Activated CD4-positive, alpha-beta memory T cell treated with anti-CD3 and anti-CD28 coated beads for 36 hours (primary cell): ENCODE data around the gene B3GAT3. TPM values are rescaled to one million over a fixed set of nuclear protein-coding genes. Genes with fewer than 3 reads are reported as not detected.
A peak's percentile ranks its signal among the peaks of the same experiment; 100 is the strongest.
"Not testable (repeated sequence)": the region's sequence is repeated elsewhere in the genome, so short reads cannot be mapped to it uniquely, and the experiment has no call there.

Experiments
- CTCF ChIA-PET: fragments of 350-600 bp; sonication (Branson Sonifier 250); formaldehyde crosslinking; loops from one replicate; lab custom pipeline; 2021; ENCODE audit warnings: antibody characterized with exemption, inconsistent platforms; lab: Charles Lee
- POLR2A ChIA-PET: fragments of 350-600 bp; sonication (Branson Sonifier 250); formaldehyde crosslinking; loops from one replicate; lab custom pipeline; 2021; ENCODE audit warnings: antibody characterized with exemption; lab: Charles Lee
- DNase-seq: peaks from one replicate; pipeline ENCODE4 v3.0.0-alpha.2; 2020
- H3K27ac Mint-ChIP-seq: one replicate; pipeline ENCODE4 v1.8.0; 2021; ENCODE audit warnings: mixed read lengths
- H3K27me3 Mint-ChIP-seq: one replicate; pipeline ENCODE4 v1.8.0; 2021; ENCODE audit warnings: mixed read lengths
- H3K36me3 Mint-ChIP-seq: one replicate; pipeline ENCODE4 v1.8.0; 2021; ENCODE audit warnings: mixed read lengths
- H3K4me1 Mint-ChIP-seq: one replicate; pipeline ENCODE4 v1.8.0; 2021; ENCODE audit warnings: low read depth, mixed read lengths
- H3K4me3 Mint-ChIP-seq: one replicate; pipeline ENCODE4 v1.8.0; 2021; ENCODE audit warnings: mild to moderate bottlenecking, mixed read lengths
- H3K9me3 Mint-ChIP-seq: one replicate; pipeline ENCODE4 v1.8.0; 2021; ENCODE audit warnings: mixed read lengths
- intact Hi-C: fragments of 100-400 bp; cut with micrococcal nuclease; formaldehyde crosslinking; loops from one replicate; pipeline ENCODE4 v1.15.1; 2023
- total RNA-seq, 2 experiments: library from RNA; stranded (reverse); gene quantifications; one replicate each; pipeline ENCODE4 v1.2.3, GENCODE V29; 2021

B3GAT3 gene
- total RNA-seq, 2 experiments from 2014 or later = 67.0 to 70.4 TPM

- intact Hi-C loops = no loop called here
- no peak for DNase-seq
- Mint-ChIP-seq H3K4me3 (no peak overlapping the region), H3K27me3 (no peaks in the 10 kb centered on the region), H3K36me3 (peaks cover 16% of the 10 kb centered on the region), H3K27ac (no peak overlapping the region), H3K9me3 (no peaks in the 10 kb centered on the region), H3K4me1 (peaks cover 13% of the 10 kb centered on the region)
- ChIA-PET POLR2A (no interaction called here), CTCF (interaction anchor here (0.6 kb wide), 3 partner anchors 34 to 184 kb away, joined by 3 read pairs; no protein-coding TSS in a partner anchor)
Observed at GRCh38 chr11:62579252-62579651, 42.5 kb downstream of the B3GAT3 start.

DNA sequence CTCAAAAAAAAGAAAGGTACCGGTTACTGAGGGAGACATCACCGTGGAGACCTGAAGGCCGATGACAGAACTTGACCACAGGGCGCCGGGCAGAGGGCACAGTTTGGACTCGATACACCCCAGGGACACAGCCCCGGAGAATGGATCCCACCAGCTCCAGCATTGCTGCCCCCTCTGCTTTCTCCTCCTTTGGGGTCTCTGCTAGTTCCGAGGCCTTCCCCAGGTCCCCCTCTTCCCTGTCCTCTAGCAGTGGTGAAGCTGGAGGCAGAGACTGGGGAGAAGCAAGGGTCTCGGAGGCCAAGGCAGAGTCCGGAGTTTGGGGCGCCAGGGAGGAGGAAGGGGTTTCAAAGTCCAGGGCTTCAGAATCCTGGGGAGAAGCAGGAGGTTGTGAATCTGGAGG is 43.2 kb downstream of the B3GAT3 start:
- H3K27ac Mint-ChIP-seq = peak overlapping the region; percentile 33
- intact Hi-C loops = no loop called here
- DNase-seq = no peak
- H3K27me3 Mint-ChIP-seq = no peaks in the 10 kb centered on the region
- H3K36me3 Mint-ChIP-seq = peaks cover 18% of the 10 kb centered on the region
- ChIA-PET CTCF (interaction anchor here (0.6 kb wide), 3 partner anchors 16 to 184 kb away, joined by 3 read pairs; no protein-coding TSS in a partner anchor), POLR2A (no interaction called here)
- H3K9me3 Mint-ChIP-seq = no peaks in the 10 kb centered on the region
- H3K4me1 Mint-ChIP-seq = peaks cover 13% of the 10 kb centered on the region
- no peak overlapping the region for H3K4me3 Mint-ChIP-seq

GRCh38 chr11:62577046-62577714 is 44.6 kb downstream of the B3GAT3 start:
- CTCF ChIA-PET = interaction anchor here (1.6 kb wide), 1 partner anchor 152 kb away, joined by 5 read pairs; no protein-coding TSS in a partner anchor
- Mint-ChIP-seq H3K9me3 (no peaks in the 10 kb centered on the region), H3K4me1 (peaks cover 23% of the 10 kb centered on the region), H3K4me3 (no peak overlapping the region), H3K36me3 (peaks cover 32% of the 10 kb centered on the region), H3K27me3 (no peaks in the 10 kb centered on the region), H3K27ac (no peak overlapping the region)
- DNase-seq = no peak
- POLR2A ChIA-PET = interaction anchor here (0.6 kb wide), 1 partner anchor 285 kb away, joined by 3 read pairs; no protein-coding TSS in a partner anchor
- intact Hi-C loops = no loop called here

DNA sequence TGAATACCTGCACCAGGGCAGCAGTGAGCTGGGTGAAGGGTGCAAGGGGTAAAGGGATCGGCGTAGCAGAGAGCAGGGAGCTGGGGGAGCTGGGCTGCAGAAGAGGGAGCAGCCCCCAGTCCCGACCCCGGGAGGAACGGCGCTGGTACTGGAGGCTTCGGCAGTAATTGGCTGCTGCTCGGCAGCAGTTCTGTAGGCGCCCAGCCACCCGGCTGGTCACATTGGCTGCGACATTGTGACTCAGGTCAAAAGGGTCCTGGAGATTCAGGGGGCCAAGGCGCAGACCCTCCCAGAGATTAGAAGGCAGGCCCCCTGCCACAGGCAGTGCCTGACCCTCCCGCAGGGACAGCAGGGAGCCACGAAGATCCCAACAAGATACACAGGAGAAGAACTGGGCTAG is 45.9 kb downstream of the B3GAT3 start:
- H3K9me3 Mint-ChIP-seq = no peaks in the 10 kb centered on the region
- peak overlapping the region; percentile 82 for H3K27ac Mint-ChIP-seq
- intact Hi-C loops = no loop called here
- H3K4me3 Mint-ChIP-seq = peak overlapping the region; percentile 93
- ChIA-PET CTCF (interaction anchor here (0.6 to 2.3 kb wide), 4 partner anchors 16 to 151 kb away, joined by 3 to 17 read pairs (median 10); partner anchors contain the start of gene TUT1), POLR2A (interaction anchor here (1.3 to 3.3 kb wide), 2 partner anchors 10 to 16 kb away, joined by 4 to 33 read pairs; partner anchors contain the start of gene TUT1)
- peaks cover 41% of the 10 kb centered on the region for H3K36me3 Mint-ChIP-seq
- peaks cover 36% of the 10 kb centered on the region for H3K4me1 Mint-ChIP-seq
- no peak for DNase-seq
- H3K27me3 Mint-ChIP-seq = no peaks in the 10 kb centered on the region

DNA sequence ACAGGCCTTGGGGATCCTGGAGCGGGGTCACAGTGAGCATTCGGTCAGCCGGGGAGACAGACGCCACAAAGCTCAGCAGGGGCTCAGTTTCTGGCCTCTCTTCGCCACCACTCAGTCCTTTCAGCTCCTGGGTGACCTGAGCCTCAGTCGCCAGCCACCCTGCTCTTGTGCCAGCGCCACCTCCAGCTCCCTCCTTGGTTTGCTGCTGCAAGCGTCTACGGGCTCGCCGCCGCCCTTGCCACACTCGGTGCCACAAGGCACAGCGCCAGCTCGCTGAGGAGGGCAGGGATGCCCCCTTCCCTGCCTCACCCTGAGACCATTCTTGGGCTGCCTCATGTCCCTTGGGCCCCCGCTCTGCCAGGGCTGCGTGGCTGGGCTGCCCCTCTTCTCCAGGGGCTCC is 46.6 kb downstream of the B3GAT3 start:
- DNase-seq = no peak
- Mint-ChIP-seq H3K36me3 (peaks cover 45% of the 10 kb centered on the region), H3K4me1 (peaks cover 42% of the 10 kb centered on the region), H3K27ac (peak overlapping the region; percentile 96), H3K9me3 (no peaks in the 10 kb centered on the region), H3K27me3 (no peaks in the 10 kb centered on the region), H3K4me3 (peak overlapping the region; percentile 93)
- ChIA-PET CTCF (interaction anchor here (0.9 to 4.4 kb wide), 5 partner anchors 16 to 150 kb away, joined by 3 to 30 read pairs (median 15); partner anchors contain the start of gene TUT1), POLR2A (interaction anchor here (0.7 to 3.3 kb wide), 10 partner anchors 11 to 266 kb away, joined by 3 to 33 read pairs (median 6); partner anchors contain the start of genes INTS5, LBHD1, TUT1 and UQCC3)
- intact Hi-C loops = no loop called here

DNA sequence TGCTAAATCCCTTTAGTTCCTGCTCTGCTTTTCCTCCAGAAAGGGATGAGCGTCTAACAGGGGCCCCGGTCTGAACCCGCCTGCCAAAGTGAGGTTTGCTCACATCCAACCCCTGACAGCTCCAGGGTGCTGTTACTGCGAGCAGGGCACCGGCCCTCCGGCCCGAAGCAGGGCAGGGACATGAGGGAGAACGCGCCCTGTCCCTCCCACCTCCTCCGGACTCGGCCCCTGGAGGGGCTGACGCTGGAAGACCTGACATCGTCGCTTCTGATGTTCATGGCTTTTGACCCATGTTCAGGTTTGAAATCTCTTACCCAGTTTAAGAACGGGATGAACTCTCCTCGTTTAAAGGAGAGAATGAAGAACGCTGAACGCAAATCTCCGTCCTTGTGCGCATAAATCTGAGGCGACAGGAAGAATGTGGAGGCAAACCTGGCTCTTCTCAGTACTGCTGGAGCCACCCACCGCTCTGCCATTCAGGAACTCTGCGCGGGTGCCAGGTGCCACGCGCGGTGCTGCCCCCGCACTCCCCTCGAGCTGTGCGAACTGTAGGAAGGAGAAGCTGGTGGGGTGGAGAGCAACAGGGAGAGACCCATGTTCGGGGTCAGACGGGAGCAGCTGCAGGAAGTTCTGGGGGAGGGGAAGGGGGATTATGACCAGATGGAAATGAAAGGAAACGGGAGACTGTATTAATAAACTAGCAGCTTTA is 47.3 kb downstream of the B3GAT3 start:
- peaks cover 50% of the 10 kb centered on the region for H3K36me3 Mint-ChIP-seq
- H3K4me1 Mint-ChIP-seq = peaks cover 47% of the 10 kb centered on the region
- H3K9me3 Mint-ChIP-seq = no peaks in the 10 kb centered on the region
- no peak for DNase-seq
- H3K4me3 Mint-ChIP-seq = peak overlapping the region; percentile 93
- POLR2A ChIA-PET = interaction anchor here (0.6 to 3.3 kb wide), 26 partner anchors 9 to 267 kb away, joined by 3 to 33 read pairs (median 4); partner anchors contain the start of genes B3GAT3, C11orf98, CSKMT and GANAB
- no peaks in the 10 kb centered on the region for H3K27me3 Mint-ChIP-seq
- intact Hi-C loops = loop anchor here (1.0 kb wide), 3 partner anchors 17 to 48 kb away; partner anchors contain the start of gene TUT1
- CTCF ChIA-PET = interaction anchor here (0.8 to 4.4 kb wide), 12 partner anchors 17 to 237 kb away, joined by 3 to 30 read pairs (median 4); partner anchors contain the start of genes ASRGL1, B3GAT3 and TUT1
- peak overlapping the region; percentile 96 for H3K27ac Mint-ChIP-seq

DNA sequence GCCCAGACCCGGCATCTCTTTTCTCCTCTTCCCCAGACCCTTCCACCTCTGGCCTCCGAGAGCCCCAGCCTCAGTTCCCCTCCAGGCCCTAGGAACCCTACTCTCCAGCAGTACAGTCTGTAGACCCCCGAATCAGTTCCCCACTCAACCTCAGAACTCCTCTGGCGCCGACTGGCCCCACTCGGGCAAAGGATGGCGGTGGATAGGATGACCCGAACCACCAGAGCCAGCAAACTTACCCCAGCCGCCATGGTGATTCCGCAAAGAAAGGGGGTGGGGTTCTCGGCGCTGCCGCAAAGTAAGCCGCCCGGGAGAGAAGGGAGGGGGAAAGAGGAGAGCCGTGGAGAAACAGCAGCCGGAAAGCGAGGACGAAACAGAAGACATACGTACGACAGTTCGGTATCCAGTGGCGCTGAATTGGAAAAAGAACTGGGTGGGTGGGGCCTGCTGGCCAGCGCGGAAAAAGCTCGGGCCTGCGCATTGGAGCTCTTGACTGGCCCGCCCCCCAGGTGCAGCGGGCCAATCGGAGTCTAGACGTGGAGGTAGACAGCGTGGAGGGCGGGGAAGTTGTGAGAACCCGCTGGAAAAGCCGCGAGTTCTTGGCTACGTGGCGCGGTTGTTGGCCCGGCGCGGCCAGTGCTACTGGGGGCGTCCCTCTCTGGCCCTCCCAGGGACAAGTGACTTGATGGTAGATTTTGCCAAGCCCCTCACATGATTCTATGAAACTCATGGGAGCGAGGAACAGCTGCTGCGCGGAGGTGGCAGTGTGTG is 48.0 kb downstream of the B3GAT3 start, which contains the start of gene EEF1G:
TSS of gene EEF1G (minus strand) at position 300 of the 771 bp plus-strand sequence. CDS start at position 251, 49 bp downstream.
- H3K27ac Mint-ChIP-seq = peak within 1 kb of the TSS; percentile 96
- no peaks in the 10 kb centered on the region for H3K27me3 Mint-ChIP-seq
- H3K9me3 Mint-ChIP-seq = no peaks in the 10 kb centered on the region
- DNase-seq = peak; percentile 99
- peak within 1 kb of the TSS; percentile 93 for H3K4me3 Mint-ChIP-seq
- peaks cover 52% of the 10 kb centered on the region for H3K36me3 Mint-ChIP-seq
- CTCF ChIA-PET = interaction anchor here (0.6 to 4.4 kb wide), 12 partner anchors 16 to 236 kb away, joined by 3 to 30 read pairs (median 4); partner anchors contain the start of genes ASRGL1, B3GAT3 and TUT1
- intact Hi-C loops = loop anchor here (1.0 to 2.0 kb wide), 5 partner anchors 13 to 49 kb away; partner anchors contain the start of gene TUT1
- peaks cover 50% of the 10 kb centered on the region for H3K4me1 Mint-ChIP-seq
- POLR2A ChIA-PET = interaction anchor here (0.6 to 3.3 kb wide), 24 partner anchors 10 to 268 kb away, joined by 3 to 33 read pairs (median 5); partner anchors contain the start of genes B3GAT3, C11orf98, CSKMT and GANAB

GRCh38 chr11:62573006-62573591 is 48.7 kb downstream of the B3GAT3 start:
- Mint-ChIP-seq H3K36me3 (peaks cover 53% of the 10 kb centered on the region), H3K27ac (peak overlapping the region; percentile 96), H3K9me3 (no peaks in the 10 kb centered on the region), H3K27me3 (no peaks in the 10 kb centered on the region), H3K4me1 (peaks cover 56% of the 10 kb centered on the region), H3K4me3 (peak overlapping the region; percentile 93)
- POLR2A ChIA-PET = interaction anchor here (1.0 to 3.3 kb wide), 16 partner anchors 13 to 268 kb away, joined by 3 to 33 read pairs (median 6); partner anchors contain the start of genes B3GAT3, C11orf98, CSKMT and HNRNPUL2
- intact Hi-C loops = loop anchor here (1.0 to 2.0 kb wide), 2 partner anchors 13 to 16 kb away; no protein-coding TSS in a partner anchor
- CTCF ChIA-PET = interaction anchor here (0.6 to 4.4 kb wide), 16 partner anchors 13 to 235 kb away, joined by 3 to 30 read pairs (median 4); partner anchors contain the start of genes ASRGL1, B3GAT3 and TUT1
- DNase-seq = peak; percentile 40

DNA sequence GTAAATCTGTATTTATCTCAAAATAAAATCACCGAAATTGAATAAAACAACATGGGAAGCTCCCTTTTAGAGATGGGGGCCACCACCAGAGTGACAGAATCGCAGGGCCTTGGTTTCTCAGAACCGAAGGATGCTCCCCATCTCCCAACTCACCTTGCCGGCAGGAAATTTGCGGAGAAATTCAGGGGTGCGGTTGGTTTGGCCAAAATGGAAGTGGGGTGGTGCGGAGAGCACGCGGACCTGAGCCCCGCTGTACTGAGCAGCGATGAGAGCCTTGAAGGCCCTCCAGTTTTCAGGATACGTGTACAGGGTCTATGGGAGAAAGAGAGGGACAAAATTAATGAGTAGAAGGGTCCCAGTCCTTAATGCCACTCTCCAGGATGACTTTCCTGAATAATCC is 49.4 kb downstream of the B3GAT3 start:
- H3K4me1 Mint-ChIP-seq = peaks cover 58% of the 10 kb centered on the region
- CTCF ChIA-PET = interaction anchor here (0.9 to 4.4 kb wide), 7 partner anchors 12 to 178 kb away, joined by 3 to 30 read pairs (median 5); partner anchors contain the start of gene TUT1
- intact Hi-C loops = loop anchor here (2.0 kb wide), 1 partner anchor 16 kb away; no protein-coding TSS in a partner anchor

DNA sequence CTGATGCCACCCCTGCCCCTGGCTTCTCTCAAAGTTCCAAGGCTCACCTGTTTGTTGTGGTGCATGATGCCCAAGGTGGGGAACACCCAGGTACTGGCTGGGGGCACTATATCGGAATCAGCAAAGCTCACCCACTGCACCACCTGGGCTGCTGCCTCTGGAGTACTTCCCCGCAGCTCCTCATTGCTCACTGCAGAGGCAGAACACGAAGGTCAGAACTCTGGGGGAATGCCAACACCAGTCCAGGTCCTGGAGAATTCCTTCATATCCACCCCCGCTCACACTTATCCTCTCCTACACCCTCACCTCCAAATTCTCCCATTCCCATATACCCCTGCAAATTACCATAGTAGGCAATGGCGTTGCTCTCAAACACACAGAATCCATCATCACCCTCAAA is 50.3 kb downstream of the B3GAT3 start:
- intact Hi-C loops, H3K27me3 Mint-ChIP-seq, H3K9me3 Mint-ChIP-seq, DNase-seq: not testable (repeated sequence)
- H3K4me3 Mint-ChIP-seq = peak overlapping the region; percentile 93
- peaks cover 67% of the 10 kb centered on the region for H3K4me1 Mint-ChIP-seq
- H3K36me3 Mint-ChIP-seq = peaks cover 62% of the 10 kb centered on the region
- ChIA-PET POLR2A (interaction anchor here (1.2 kb wide), 1 partner anchor 11 kb away, joined by 3 read pairs; no protein-coding TSS in a partner anchor), CTCF (interaction anchor here (1.7 to 4.4 kb wide), 4 partner anchors 11 to 177 kb away, joined by 5 to 30 read pairs (median 6); no protein-coding TSS in a partner anchor)
- peak overlapping the region; percentile 96 for H3K27ac Mint-ChIP-seq

More for the DNA sequence above, 49.4 kb downstream of the B3GAT3 start:
- Mint-ChIP-seq H3K36me3 (peaks cover 54% of the 10 kb centered on the region), H3K4me3 (peak overlapping the region; percentile 93), H3K27ac (peak overlapping the region; percentile 96), H3K9me3 (no peaks in the 10 kb centered on the region), H3K27me3 (no peaks in the 10 kb centered on the region)
- POLR2A ChIA-PET = interaction anchor here (0.6 to 1.1 kb wide), 4 partner anchors 12 to 77 kb away, joined by 3 to 4 read pairs (median 3); no protein-coding TSS in a partner anchor
- DNase-seq = no peak
